DOHH2 (cell line): Measurements from ENCODE around the gene FRZB.

Experiments
- H3F3A ChIP-seq: fragments of 200-600 bp; sonication (generic), shearing (Covaris generic); 2 replicates; pipeline ENCODE4 v1.6.0; 2016; ENCODE audit warnings: antibody characterized with exemption, mild to moderate bottlenecking; ENCODE audit not compliant: control insufficient read depth, insufficient read depth
- H3K27ac ChIP-seq: fragments of 200-600 bp; sonication (generic); 2 replicates; pipeline ENCODE4 v1.5.1; 2014; ENCODE audit warnings: low read depth, mild to moderate bottlenecking, low read length, moderate library complexity
- H3K27me3 ChIP-seq: fragments of 200-600 bp; sonication (generic); 2 replicates; pipeline ENCODE4 v1.6.1; 2014; ENCODE audit warnings: mild to moderate bottlenecking, low read length, mixed read lengths; ENCODE audit not compliant: control insufficient read depth
- H3K36me3 ChIP-seq: fragments of 200-600 bp; sonication (generic); 2 replicates; pipeline ENCODE4 v1.6.1; 2014; ENCODE audit warnings: mild to moderate bottlenecking, low read length, moderate library complexity, mixed read lengths; ENCODE audit not compliant: control insufficient read depth
- H3K4me1 ChIP-seq: fragments of 200-600 bp; sonication (generic); 2 replicates; pipeline ENCODE4 v1.6.1; 2014; ENCODE audit warnings: mild to moderate bottlenecking, low read length, mixed read lengths; ENCODE audit not compliant: control insufficient read depth
- H3K4me2 ChIP-seq: fragments of 200-600 bp; sonication (generic); 2 replicates; pipeline ENCODE4 v1.6.0; 2014; ENCODE audit warnings: mild to moderate bottlenecking, low read length, moderate library complexity
- H3K4me3 ChIP-seq: fragments of 200-600 bp; sonication (generic); 2 replicates; pipeline ENCODE4 v1.5.1; 2014; ENCODE audit warnings: mild to moderate bottlenecking, low read length, mixed read lengths
- H3K79me2 ChIP-seq: fragments of 200-600 bp; sonication (generic); 2 replicates; pipeline ENCODE4 v1.6.1; 2014; ENCODE audit warnings: mild to moderate bottlenecking, low read length, mixed read lengths; ENCODE audit not compliant: control insufficient read depth
- H3K9me2 ChIP-seq: fragments of 200-600 bp; sonication (generic); replicated peaks from 2 replicates; pipeline ENCODE4 v1.6.1; 2014; ENCODE audit warnings: mild to moderate bottlenecking, low read length, mixed read lengths; ENCODE audit not compliant: control insufficient read depth
- H3K9me3 ChIP-seq: fragments of 200-600 bp; sonication (generic); 2 replicates; pipeline ENCODE4 v1.6.1; 2014; ENCODE audit warnings: antibody characterized with exemption, low read length, mixed read lengths; ENCODE audit not compliant: control insufficient read depth, insufficient read depth
- H4K20me1 ChIP-seq: fragments of 200-600 bp; sonication (generic); 2 replicates; pipeline ENCODE4 v1.6.0; 2014; ENCODE audit warnings: low read depth, mild to moderate bottlenecking, antibody characterized with exemption, low read length, moderate library complexity; ENCODE audit not compliant: control insufficient read depth, insufficient read depth
- EZH2phosphoT487 ChIP-seq: fragments of 200-600 bp; sonication (generic); IDR thresholded peaks from 2 replicates; pipeline ENCODE4 v1.6.1; 2017; ENCODE audit warnings: borderline replicate concordance, mild to moderate bottlenecking, antibody characterized with exemption, low read length, moderate library complexity, mixed read lengths
- TF ChIP-seq, protein P1 (sequence below): fragments of 200-600 bp; sonication (generic); IDR thresholded peaks from one replicate; pipeline ENCODE4 v1.5.1; 2014; ENCODE audit warnings: antibody characterized with exemption, mild to moderate bottlenecking, low read depth, low read length; ENCODE audit not compliant: poor library complexity, severe bottlenecking

The FRZB gene

DNA sequence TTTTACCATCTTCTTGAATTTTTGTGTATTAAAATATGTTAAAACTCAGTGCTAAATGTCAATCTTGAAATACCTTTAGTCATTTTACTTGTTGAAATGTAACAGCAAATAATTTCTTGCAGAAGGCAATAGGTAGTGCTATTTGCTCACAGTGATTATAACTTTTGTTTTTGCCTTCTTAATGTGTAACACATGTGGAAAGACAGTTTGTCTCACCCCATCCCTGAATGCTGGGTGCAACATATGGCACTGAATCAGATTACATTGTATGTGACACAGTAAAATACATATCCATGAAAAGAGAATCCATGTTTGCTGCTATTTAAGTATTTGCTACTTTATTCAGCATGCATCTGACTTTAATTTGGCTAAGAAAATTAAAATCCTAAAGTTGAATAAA is 35.3 kb downstream of the FRZB start:
- H4K20me1 ChIP-seq = no peaks in the 10 kb centered on the region
- H3K27me3 ChIP-seq = no peaks in the 10 kb centered on the region
- no peaks in the 10 kb centered on the region for H3F3A ChIP-seq
- no peaks in the 10 kb centered on the region for H3K36me3 ChIP-seq
- H3K79me2 ChIP-seq = no peaks in the 10 kb centered on the region
- H3K4me2 ChIP-seq = no peak overlapping the region
- no peaks in the 10 kb centered on the region for H3K9me3 ChIP-seq
- H3K4me3 ChIP-seq = no peak overlapping the region
- H3K9me2 ChIP-seq = no peaks in the 10 kb centered on the region
- H3K27ac ChIP-seq = no peak overlapping the region
- H3K4me1 ChIP-seq = peaks cover 6% of the 10 kb centered on the region; the same call in 1 of the 2 replicates
- TF ChIP-seq EZH2phosphoT487 = no peak
- TF ChIP-seq, protein P1, sequence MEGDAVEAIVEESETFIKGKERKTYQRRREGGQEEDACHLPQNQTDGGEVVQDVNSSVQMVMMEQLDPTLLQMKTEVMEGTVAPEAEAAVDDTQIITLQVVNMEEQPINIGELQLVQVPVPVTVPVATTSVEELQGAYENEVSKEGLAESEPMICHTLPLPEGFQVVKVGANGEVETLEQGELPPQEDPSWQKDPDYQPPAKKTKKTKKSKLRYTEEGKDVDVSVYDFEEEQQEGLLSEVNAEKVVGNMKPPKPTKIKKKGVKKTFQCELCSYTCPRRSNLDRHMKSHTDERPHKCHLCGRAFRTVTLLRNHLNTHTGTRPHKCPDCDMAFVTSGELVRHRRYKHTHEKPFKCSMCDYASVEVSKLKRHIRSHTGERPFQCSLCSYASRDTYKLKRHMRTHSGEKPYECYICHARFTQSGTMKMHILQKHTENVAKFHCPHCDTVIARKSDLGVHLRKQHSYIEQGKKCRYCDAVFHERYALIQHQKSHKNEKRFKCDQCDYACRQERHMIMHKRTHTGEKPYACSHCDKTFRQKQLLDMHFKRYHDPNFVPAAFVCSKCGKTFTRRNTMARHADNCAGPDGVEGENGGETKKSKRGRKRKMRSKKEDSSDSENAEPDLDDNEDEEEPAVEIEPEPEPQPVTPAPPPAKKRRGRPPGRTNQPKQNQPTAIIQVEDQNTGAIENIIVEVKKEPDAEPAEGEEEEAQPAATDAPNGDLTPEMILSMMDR = no peak

DNA sequence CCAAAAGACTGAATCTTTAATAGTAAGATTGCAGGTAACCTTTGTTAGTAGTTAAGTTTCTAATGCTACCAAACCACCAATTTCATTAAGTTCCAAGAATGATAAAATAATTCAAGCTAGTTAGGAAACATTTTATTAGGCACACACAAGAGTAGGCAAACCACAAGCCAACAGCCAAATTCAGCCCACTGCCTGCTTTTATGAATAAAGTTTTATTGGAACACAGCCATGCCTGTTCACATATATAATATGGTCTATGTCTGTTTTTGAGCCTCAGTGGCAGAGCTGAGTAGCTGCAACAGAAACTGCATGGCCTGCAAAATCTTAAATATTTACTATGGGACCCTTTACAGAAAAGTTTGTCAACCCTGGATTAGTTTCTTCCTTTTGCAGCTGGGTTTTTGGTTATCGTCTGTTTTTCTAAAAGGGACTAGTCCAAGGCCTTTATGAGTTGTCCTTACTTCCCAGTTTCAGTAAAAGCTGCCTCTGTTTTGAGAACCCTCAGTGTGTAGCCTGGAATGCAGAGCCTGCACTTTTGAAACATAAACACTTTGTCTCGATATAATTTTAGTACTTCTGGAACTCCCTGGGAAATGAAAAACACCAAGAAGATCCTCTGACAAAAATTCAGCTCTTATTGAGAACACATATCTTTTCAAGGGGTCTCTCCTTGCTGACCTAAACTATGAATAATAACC is 39.1 kb downstream of the FRZB start:
- Histone ChIP-seq H3K4me3 (no peak overlapping the region), H3K9me2 (no peaks in the 10 kb centered on the region), H4K20me1 (no peaks in the 10 kb centered on the region), H3K27me3 (no peaks in the 10 kb centered on the region), H3K4me1 (no peaks in the 10 kb centered on the region), H3K9me3 (no peaks in the 10 kb centered on the region), H3K36me3 (no peaks in the 10 kb centered on the region), H3F3A (no peaks in the 10 kb centered on the region), H3K4me2 (no peak overlapping the region), H3K79me2 (no peaks in the 10 kb centered on the region), H3K27ac (no peak overlapping the region)
- TF ChIP-seq EZH2phosphoT487 = no peak
- TF ChIP-seq, protein P1 = no peak

DNA sequence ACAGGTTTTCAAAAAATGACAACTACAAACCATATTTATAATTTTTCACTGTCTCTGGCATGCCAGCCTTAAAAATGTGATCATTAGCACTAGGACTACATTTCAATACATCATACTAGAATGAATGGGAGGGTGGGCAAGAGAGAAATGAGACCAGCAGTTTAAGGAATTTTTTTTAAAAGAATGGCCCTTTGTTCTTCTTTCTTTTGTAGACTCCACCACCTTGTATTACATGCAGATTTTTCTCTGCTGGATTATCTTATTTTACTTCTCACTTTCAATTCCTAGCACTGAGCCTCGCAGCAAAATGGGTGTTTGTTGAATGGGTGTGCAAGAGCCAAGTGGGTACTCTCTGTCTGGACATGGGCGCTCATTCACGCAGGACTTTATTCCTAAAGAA is 39.9 kb downstream of the FRZB start:
- H4K20me1 ChIP-seq = no peaks in the 10 kb centered on the region

More for the DNA sequence above, 39.9 kb downstream of the FRZB start:
- Histone ChIP-seq H3K27ac (no peak overlapping the region), H3K4me3 (no peak overlapping the region), H3F3A (no peaks in the 10 kb centered on the region), H3K27me3 (no peaks in the 10 kb centered on the region), H3K4me2 (no peak overlapping the region), H3K4me1 (no peaks in the 10 kb centered on the region), H3K9me3 (no peaks in the 10 kb centered on the region), H3K79me2 (no peaks in the 10 kb centered on the region), H3K9me2 (no peaks in the 10 kb centered on the region), H3K36me3 (no peaks in the 10 kb centered on the region)
- no peak for TF ChIP-seq EZH2phosphoT487
- TF ChIP-seq, protein P1 = no peak
